Measurements from ENCODE around the gene SEC14L3.

SEC14L3 gene

DNA sequence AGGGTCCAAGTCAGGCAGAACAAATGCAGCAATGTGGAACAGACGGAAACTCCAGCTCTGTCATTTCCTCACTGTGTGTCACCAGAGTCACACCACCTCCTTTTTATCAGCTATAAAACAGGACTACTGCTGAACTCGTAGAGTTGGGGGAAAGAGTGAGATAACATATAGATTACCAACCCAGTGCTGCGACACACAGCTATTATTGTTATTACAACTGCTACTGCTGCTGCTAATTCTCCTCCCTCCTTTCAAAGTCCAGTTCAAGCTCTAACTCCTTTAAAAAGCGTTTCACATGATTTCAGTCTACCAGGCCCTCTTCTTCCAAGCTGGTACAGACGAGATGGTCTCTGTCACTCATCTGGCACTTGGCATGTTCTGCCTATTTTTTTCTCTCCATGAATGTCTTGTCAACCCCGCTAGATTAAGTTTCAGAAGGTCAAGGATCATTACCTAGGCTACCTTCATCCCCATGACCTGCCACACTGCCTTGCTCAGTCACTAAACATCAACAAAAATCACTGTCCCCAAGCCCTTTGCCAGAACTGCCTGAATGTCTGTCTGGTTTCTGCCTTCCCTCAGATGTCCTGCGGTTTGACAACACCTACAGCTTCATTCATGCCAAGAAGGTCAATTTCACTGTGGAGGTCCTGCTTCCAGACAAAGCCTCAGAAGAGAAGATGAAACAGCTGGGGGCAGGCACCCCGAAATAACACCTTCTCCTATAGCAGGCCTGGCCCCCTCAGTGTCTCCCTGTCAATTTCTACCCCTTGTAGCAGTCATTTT is 49.9 kb downstream of the SEC14L3 start:
- DNase-seq: no peak

DNA sequence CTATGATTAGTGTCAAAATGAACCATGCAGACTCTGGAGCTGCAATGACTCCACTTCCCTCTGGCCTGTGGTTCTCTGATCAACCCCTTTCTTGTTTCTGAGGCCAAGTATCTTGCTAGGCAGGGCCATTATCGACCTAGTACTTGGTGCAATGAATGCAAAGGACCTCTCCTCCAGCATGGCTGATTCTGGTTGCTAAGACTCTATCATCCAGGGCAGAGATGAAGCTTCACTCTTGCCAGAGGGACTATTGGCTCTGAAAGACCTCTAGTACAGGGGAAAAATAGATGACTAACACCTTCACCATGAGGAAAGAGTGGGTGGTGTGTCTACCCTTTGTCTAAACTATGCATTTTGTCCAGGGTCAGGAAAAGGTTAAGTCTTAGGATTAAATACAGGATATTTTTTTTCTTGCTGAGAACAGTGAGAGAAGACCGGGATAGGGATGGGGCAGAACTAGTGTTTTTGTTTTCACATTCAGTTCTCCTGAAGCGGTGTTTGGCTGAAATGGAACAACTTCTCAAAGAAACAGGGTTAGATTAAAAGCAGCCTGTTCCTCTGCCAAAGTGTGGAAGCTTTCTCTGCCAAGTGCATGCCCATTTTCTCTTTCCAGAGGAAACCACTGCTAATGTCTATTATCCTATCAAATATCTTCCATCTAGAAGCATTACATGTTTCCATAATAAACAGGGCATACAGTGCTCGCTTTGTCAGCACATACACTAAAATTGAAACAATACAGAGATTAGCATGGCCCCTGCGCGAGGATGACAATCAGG is 51.3 kb downstream of the SEC14L3 start:
- no peak for DNase-seq

DNA sequence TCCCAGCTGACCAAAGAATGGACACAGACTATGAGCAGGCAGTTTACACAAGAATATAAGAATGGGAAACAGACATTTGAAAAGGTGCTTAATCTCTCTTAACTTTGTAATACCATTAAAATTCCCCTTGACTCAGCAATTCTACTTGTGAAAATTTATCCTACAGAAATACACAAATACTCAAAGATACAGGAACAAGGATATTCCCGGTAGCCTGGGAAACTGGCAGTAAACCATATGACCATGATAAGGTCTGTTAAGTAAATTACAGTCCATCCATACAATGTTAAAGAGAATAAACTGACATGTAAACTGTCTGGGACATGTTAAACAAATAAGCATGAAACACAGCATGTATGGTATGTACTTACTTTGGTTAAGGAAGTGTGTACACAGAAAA is 55.0 kb downstream of the SEC14L3 start:
- no peak for DNase-seq

DNA sequence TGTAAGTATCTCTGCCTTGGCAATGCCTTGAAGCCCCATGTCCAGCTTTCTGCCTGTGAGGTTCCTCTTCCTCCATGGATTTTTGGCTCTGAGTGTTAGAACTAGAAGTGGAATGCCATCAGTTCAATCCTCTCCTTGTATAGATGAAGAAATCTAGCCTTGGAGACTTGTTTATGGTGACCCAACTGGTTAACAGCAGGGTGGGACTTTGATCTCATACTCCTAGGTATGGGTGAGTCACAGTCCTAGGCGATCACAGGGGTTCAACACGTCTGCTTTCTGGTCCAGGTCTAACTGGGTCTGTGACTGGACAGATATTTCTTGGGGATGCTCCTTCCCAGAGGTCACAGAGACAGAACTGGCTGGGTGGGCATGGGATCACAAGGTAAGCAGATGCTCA is 55.4 kb downstream of the SEC14L3 start:
- DNase-seq: no peak

GRCh38 chr22:30414525-30415047 is 57.2 kb downstream of the SEC14L3 start:
- DNase-seq: no peak

- no peak for DNase-seq
Measured at GRCh38 chr22:30413745-30414524, 57.9 kb downstream of the SEC14L3 start.

DNA sequence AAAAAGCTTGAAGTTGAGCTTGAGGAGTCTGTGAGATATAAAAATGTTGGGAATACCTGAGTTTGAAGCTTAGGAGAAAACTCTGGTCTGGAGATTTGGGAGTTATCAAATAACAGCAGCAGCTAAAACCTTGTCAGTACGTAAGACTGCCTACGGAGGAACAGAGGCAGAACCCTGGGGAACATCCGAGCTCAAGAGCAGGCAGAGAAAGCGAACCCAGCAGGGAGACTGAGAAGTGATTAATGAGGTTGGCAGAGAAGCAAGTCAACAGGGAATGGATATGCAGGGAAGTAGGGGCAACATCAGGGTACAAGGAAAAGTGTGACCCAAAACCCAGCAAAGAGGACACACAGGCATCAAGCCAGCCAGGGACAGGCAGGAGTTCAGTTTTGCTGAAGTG is 58.8 kb downstream of the SEC14L3 start:
- no peak for DNase-seq

DNA sequence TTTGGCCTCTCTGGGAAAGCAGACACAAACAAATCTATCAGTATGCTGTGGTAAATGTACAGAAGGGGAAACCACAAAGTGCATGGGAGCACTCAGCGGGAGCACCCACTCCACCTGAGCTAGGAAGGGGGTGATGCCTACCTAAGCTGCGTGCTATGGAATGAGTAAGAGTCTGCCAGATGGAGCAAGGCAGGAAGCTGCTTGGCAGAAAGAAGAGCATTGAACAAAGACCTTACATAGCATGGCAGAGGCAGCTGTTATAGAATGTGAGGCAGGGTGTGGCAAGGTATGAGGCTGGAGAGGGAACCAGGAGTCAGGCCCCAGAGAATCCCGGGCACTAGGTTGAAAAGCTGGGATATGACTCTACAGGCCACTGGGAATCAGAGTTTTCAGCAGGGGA is 60.0 kb downstream of the SEC14L3 start:
- no peak for DNase-seq

Data from DMS79 treated with DMSO at 0.1 percent for 48 hours (cell line).